Kidney tubule cell (primary cell): ENCODE measurements around the gene WDTC1.
A peak's percentile ranks its signal among the peaks of the same experiment; 100 is the strongest.
"Not testable (repeated sequence)": the region's sequence is repeated elsewhere in the genome, so short reads cannot be mapped to it uniquely, and the experiment has no call there.

ENCODE experiments used
- DNase-seq: peaks from one replicate; pipeline ENCODE4 v3.0.0-alpha.2; 2018; ENCODE audit warnings: low spot score

The WDTC1 gene

GRCh38 chr1:27234049-27234882 lies at the start of gene WDTC1:
WDTC1 (plus strand) TSS chr1:27234632; CDS start chr1:27261055, 26,423 bp downstream.
- DNase-seq: peak; percentile 97

- not testable (repeated sequence) for DNase-seq
These were observed 49.8 kb upstream of the WDTC1 start for GRCh38 chr1:27184665-27185064.

GRCh38 chr1:27192039-27192529 lies 42.3 kb upstream of the WDTC1 start:
- DNase-seq: no peak

GRCh38 chr1:27193194-27193593 lies 41.2 kb upstream of the WDTC1 start:
- DNase-seq: no peak

- no peak for DNase-seq
These were observed 33.1 kb upstream of the WDTC1 start for GRCh38 chr1:27201295-27201694.

GRCh38 chr1:27203946-27204345 lies 30.5 kb upstream of the WDTC1 start:
- DNase-seq: no peak

- DNase-seq: not testable (repeated sequence)
These were observed 27.2 kb upstream of the WDTC1 start for GRCh38 chr1:27207238-27207637.

- not testable (repeated sequence) for DNase-seq
These were observed 26.1 kb upstream of the WDTC1 start for GRCh38 chr1:27208143-27208850.

GRCh38 chr1:27216466-27216865 lies 18.0 kb upstream of the WDTC1 start:
- no peak for DNase-seq

- DNase-seq: no peak
These were observed 17.0 kb upstream of the WDTC1 start for GRCh38 chr1:27217401-27217800.

GRCh38 chr1:27218736-27219135 lies 15.7 kb upstream of the WDTC1 start:
- DNase-seq: no peak

- no peak for DNase-seq
These were observed 14.3 kb upstream of the WDTC1 start for GRCh38 chr1:27220096-27220495.

- DNase-seq: not testable (repeated sequence)
These were observed 13.5 kb upstream of the WDTC1 start for GRCh38 chr1:27220702-27221497.

GRCh38 chr1:27225621-27226020 lies 8.8 kb upstream of the WDTC1 start:
- no peak for DNase-seq

GRCh38 chr1:27227765-27228164 lies 6.7 kb upstream of the WDTC1 start:
- no peak for DNase-seq

- DNase-seq: no peak
These were observed 774 bp upstream of the WDTC1 start for GRCh38 chr1:27233667-27234048.

GRCh38 chr1:27235827-27236226 lies 1.4 kb downstream of the WDTC1 start:
- DNase-seq: peak; percentile 11

GRCh38 chr1:27237112-27237511 lies 2.7 kb downstream of the WDTC1 start:
- no peak for DNase-seq

- no peak for DNase-seq
These were observed 3.6 kb downstream of the WDTC1 start for GRCh38 chr1:27238032-27238431.

GRCh38 chr1:27241677-27242076 lies 7.2 kb downstream of the WDTC1 start:
- DNase-seq: no peak

- not testable (repeated sequence) for DNase-seq
These were observed 9.2 kb downstream of the WDTC1 start for GRCh38 chr1:27243665-27244064.

- no peak for DNase-seq
These were observed 11.8 kb downstream of the WDTC1 start for GRCh38 chr1:27246194-27246593.
